ENCODE results near the gene SEPTIN7.

SEPTIN7 gene

DNA sequence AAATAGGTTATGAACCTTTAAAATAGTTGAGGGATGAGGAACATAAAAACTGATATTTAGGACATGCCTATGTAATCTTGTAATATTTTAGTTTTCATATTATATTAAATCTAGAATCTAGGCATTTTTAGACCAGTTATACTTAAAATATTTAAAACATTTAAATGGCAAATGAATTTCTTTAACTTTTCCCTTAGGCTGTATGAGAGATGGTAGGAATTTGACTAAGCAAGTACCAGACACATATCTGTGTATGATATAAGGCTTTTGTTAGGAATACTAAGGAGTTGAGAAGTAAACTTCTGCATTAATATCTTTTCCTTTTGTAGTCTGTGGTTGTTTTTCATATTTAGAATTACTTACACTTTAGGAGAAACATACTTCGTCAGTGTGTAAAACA lies 25.1 kb downstream of the SEPTIN7 start:
- DNase-seq (ENCODE audit: extremely low spot score, insufficient read length, low read depth) (no peak), FAIRE-seq (no peak)

DNA sequence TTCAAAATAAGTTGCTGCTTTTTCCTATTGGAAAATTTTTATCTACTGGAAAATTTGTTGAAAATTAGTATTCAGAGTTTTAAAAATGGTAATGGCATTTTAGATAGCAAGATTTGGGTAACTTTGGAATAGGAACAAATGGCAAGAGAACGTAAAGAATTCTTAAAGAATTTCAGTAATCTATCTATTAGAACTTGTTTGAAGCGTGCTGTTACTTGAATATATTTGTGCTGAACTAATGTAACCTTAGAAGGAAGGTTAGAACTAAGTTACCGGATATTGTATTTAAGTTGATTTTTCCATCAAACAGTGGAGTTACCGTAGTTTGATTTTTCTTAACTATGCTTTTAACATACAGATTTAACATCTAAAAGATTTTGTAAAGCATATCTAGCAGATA lies 25.9 kb downstream of the SEPTIN7 start:
- no peak for DNase-seq (ENCODE audit: extremely low spot score, insufficient read length, low read depth)
- no peak for FAIRE-seq

DNA sequence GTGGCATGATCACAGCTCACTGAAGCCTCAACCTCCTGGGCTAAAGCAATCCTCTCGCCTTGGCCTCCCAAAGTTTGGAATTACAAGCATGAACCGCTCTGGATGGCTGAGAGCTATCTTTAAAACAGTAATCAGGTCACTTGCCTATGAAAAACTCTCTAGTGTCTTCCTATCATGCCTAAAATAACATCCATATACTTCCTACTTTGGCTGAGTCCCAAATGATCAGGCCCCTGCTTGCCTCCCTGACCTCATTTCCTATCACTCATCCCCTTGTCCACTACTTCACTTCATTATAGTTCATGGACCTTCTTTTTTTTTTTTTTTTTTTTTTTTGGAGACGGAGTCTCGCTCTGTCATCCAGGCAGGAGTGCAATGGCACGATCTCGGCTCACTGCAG lies 28.0 kb downstream of the SEPTIN7 start:
- no peak for DNase-seq (ENCODE audit: extremely low spot score, insufficient read length, low read depth)
- no peak for FAIRE-seq

DNA sequence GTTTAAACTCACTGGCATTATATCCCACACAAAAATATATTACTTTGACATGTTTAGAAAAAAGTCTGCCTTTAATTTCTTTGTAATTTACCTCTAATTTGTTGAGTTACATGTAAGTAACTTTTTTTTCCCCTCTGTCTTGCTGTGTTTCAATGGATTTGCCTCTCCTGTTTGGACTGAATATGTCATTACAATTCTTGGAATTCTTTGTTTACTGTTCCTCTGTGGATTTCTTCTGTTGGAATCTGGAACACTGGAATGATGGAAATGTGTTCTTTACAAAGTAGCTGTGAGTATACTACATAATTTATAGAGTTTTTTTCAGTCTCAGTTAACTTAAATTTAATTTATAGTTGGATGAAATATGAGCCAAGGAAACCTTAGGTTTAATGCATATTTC lies 30.4 kb downstream of the SEPTIN7 start:
- no peak for DNase-seq (ENCODE audit: extremely low spot score, insufficient read length, low read depth)

DNA sequence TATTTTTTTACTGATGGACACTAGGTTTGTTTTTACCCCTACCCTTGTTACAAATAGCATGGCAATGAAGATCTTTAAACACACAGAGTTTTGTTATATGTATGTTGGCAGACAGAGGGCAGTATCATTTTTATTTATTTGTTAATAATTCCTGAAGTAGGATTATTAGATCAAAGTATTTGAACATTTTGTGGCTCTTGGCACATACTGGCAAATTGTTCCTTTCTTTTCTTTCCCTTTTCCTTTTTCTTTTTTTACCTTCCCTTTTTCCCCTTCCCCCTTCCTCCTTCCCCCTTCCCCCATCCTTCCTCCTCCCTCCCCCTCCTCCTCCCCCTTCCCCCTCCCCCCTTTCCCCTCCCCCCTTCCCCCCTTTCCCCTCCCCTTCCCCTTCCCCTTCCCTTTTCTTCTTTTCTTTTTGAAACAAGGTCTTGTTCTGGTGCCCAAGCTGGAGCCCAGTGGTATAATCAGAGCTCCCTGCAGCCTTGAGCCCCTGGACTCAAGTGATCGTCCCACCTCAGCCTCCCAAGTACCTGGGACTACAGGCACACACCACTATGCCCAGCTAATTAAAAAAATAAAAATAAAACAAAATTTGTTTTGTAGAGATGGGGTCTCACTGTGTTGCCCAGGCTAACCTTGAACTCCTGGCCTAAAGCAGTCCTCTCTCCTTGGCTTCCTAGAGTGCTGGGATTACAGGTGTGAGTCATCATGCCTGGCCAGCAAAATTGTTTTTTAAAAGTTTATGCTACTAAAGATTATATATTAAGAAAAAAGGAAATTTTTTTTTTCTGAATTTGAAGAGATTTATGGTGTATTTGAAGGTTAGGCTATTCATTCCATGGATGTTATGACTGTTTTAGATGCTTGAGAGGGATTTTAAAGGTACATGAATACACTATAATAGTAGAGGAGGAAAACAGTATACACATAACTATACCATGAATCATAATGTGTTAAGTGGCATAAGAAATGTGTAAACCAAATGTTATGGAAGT lies 39.3 kb downstream of the SEPTIN7 start:
- FAIRE-seq, result no peak
- no peak for DNase-seq (ENCODE audit: extremely low spot score, insufficient read length, low read depth)

More for the DNA sequence above, 30.4 kb downstream of the SEPTIN7 start:
- FAIRE-seq, result no peak

DNA sequence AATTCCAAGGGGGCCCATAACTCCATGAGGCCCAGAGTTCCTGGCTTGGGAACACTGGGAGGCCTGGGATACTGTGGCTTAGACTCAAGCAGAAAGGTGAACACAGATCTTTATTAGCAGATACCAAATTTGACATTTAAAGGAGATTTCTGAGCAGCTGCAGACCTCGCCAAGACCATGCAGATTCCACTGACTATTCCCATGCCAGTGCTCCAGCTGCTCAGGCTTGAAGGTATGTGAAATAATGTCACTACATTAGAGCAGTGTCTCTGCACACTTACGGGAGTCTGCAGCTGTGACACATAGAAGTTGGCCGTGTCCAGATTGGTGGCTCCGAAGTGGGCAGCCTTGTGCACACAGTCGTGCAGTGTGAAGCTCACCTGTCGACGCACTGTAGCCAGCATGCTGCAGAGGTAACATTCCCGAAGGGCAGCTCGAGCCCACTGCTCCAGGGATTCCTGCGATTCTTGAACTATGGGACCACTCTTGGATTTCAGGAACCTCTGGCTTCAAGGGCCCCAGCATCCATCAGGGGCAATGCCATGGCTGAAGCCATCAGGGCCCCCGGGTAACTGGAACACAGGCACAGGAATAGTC lies 46.1 kb downstream of the SEPTIN7 start:
- no peak for FAIRE-seq
- no peak for DNase-seq (ENCODE audit: extremely low spot score, insufficient read length, low read depth)

DNA sequence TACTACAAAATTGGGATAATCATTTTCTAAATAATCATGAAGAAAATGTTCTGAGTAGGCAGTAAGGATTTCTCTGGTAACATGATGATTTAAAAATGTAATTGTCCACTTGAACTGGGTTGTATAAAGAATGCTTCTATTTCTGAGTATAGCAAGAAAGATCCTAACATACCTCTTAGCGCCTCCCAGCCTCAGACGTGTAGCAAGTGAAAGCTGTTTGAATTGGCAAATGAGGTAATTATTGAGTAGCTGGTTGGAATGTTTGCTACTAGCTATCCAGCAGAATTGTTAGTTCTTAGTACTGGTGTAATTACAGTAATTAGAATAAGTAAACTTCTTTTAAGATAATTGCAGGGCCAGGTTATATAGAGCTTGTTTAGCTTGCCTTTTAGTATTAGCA lies 47.9 kb downstream of the SEPTIN7 start:
- FAIRE-seq, result no peak
- no peak for DNase-seq (ENCODE audit: extremely low spot score, insufficient read length, low read depth)

DNA sequence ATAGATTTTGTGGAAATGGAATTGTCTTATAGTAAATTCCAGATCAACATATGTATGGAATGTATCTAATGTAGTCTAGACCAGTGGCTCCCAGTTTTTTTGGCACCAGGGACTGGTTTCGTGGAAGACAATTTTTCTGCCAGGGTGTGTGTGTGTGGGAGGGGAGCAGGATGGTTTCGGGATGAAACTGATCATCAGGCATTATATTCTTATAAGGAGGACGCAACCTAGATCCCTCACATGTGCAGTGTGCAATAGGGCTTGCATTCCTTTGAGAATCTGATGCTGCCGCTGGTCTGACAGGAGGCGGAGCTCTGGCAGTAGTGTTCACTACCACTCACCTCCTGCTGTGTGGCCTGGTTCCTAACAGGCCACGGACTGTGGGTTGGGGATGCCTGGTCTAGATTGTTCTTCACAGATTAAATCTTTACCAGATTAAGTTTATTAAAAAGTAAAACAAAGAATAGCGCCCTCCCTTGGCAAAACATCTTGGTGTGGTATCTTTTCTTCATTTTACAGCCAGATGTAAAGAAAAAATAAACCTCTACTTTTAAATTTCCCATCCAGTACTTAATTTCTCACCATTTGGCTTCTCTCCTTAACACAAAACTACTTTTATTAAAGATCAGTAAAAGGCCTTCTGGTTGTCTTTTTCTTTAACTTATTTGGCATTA lies 48.4 kb downstream of the SEPTIN7 start:
- FAIRE-seq (no peak), DNase-seq (ENCODE audit: extremely low spot score, insufficient read length, low read depth) (no peak)

DNA sequence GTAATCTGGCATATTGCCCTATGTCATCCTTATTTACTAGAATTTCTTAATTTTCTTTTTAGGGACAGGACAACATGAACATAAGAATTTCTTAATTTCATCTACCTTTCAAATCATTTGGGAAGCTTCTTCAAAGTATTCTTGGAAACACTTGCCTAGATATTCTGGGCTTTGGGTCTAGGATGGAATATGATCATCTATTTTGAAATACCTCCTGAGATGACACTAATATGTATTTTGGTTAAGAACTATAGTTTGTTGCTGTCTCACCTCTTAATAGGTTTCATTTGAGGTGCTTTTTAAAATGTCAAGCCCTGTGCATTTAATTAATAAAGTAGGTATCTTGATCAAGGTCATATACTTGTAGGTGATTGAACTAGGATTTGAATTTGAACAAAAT lies 49.1 kb downstream of the SEPTIN7 start:
- no peak for DNase-seq (ENCODE audit: extremely low spot score, insufficient read length, low read depth)
- no peak for FAIRE-seq

All from GM18507 (cell line).